HG03108 (cell line): ENCODE data around the gene KRTAP12-1.
"Not testable (repeated sequence)": the region's sequence is repeated elsewhere in the genome, so short reads cannot be mapped to it uniquely, and the experiment has no call there.

Experiments
- ATAC-seq: cut with Tn5 transposase; IDR thresholded peaks from one replicate; pipeline ENCODE4 v1.9.1; 2021; ENCODE audit warnings: moderate library complexity; ENCODE audit not compliant: unreplicated experiment

Gene KRTAP12-1

GRCh38 chr21:44699502-44700001, 17.6 kb upstream of the KRTAP12-1 start:
- no peak for ATAC-seq

- ATAC-seq: no peak
Observed at GRCh38 chr21:44697811-44698734, 16.1 kb upstream of the KRTAP12-1 start.

GRCh38 chr21:44697172-44697810, 15.3 kb upstream of the KRTAP12-1 start, which contains the start of gene KRTAP10-12:
Gene KRTAP10-12 (plus strand): TSS chr21:44697172. CDS start chr21:44697202, 30 bp downstream.
- not testable (repeated sequence) for ATAC-seq

GRCh38 chr21:44696572-44696971, 14.6 kb upstream of the KRTAP12-1 start:
- no peak for ATAC-seq

GRCh38 chr21:44695641-44696040, 13.7 kb upstream of the KRTAP12-1 start:
- no peak for ATAC-seq

- no peak for ATAC-seq
Observed at GRCh38 chr21:44695184-44695583, 13.2 kb upstream of the KRTAP12-1 start.

GRCh38 chr21:44694776-44695175, 12.8 kb upstream of the KRTAP12-1 start:
- no peak for ATAC-seq

GRCh38 chr21:44692798-44693512, 11.0 kb upstream of the KRTAP12-1 start:
- no peak for ATAC-seq

GRCh38 chr21:44691686-44692085, 9.7 kb upstream of the KRTAP12-1 start:
- ATAC-seq: no peak

GRCh38 chr21:44689740-44690139, 7.8 kb upstream of the KRTAP12-1 start:
- not testable (repeated sequence) for ATAC-seq

- no peak for ATAC-seq
Observed at GRCh38 chr21:44687671-44688070, 5.7 kb upstream of the KRTAP12-1 start.

- no peak for ATAC-seq
Observed at GRCh38 chr21:44686843-44687561, 5.0 kb upstream of the KRTAP12-1 start.

- no peak for ATAC-seq
Observed at GRCh38 chr21:44686000-44686781, 4.2 kb upstream of the KRTAP12-1 start.

GRCh38 chr21:44685050-44685449, 3.1 kb upstream of the KRTAP12-1 start:
- ATAC-seq: not testable (repeated sequence)

GRCh38 chr21:44684483-44684882, 2.5 kb upstream of the KRTAP12-1 start:
- ATAC-seq: no peak

GRCh38 chr21:44684077-44684476, 2.1 kb upstream of the KRTAP12-1 start:
- no peak for ATAC-seq

- no peak for ATAC-seq
Observed at GRCh38 chr21:44682580-44683151, 703 bp upstream of the KRTAP12-1 start.

- ATAC-seq: no peak
Observed at GRCh38 chr21:44681152-44681551, 811 bp downstream of the KRTAP12-1 start.

GRCh38 chr21:44677881-44678280, 4.1 kb downstream of the KRTAP12-1 start:
- no peak for ATAC-seq
